Kidney (tissue), 14 donors: ENCODE data around the gene PTPRG. TPM values are rescaled to one million over a fixed set of nuclear protein-coding genes. Genes with fewer than 3 reads are reported as not detected.

Experiments
- DNase-seq, 5 donors: peaks; one replicate each; pipeline ENCODE4 v3.0.0-alpha.2; 2013 to 2020
- FAIRE-seq: peaks from 2 replicates; lab custom pipeline; 2012; peaks lifted over from hg19 to GRCh38; lab: Jason Lieb, UNC
- H3K27ac ChIP-seq, 2 donors: one replicate each; pipeline ENCODE4 v1.7.0; 2013; ENCODE audit warnings: low read depth in 2 of 2, low read length in 2 of 2, inconsistent platforms in 1 of 2
- H3K27me3 ChIP-seq: one replicate; pipeline ENCODE4 v1.7.1; 2013; ENCODE audit warnings: low read length, inconsistent platforms; ENCODE audit not compliant: control insufficient read depth, insufficient read depth
- H3K36me3 ChIP-seq, 3 donors: one replicate each; pipeline versions ENCODE4 v1.7.0 to v1.7.1; 2013; ENCODE audit warnings: low read length in 3 of 3, control low read depth in 1 of 3, inconsistent platforms in 1 of 3; ENCODE audit not compliant: insufficient read depth in 3 of 3, control insufficient read depth in 2 of 3
- H3K4me1 ChIP-seq, 3 donors: one replicate each; pipeline versions ENCODE4 v1.7.0 to v1.7.1; 2013; ENCODE audit warnings: low read length in 3 of 3, inconsistent platforms in 1 of 3, low read depth in 1 of 3; ENCODE audit not compliant: control insufficient read depth in 2 of 3, insufficient read depth in 2 of 3
- H3K4me3 ChIP-seq, 3 donors: one replicate each; pipeline versions ENCODE4 v1.7.0 to v1.8.1; 2013; ENCODE audit warnings: low read length in 3 of 3, control low read depth in 1 of 3, inconsistent platforms in 1 of 3
- H3K9ac ChIP-seq, 3 donors: one replicate each; pipeline versions ENCODE4 v1.7.0 to v1.7.1; 2013; ENCODE audit warnings: low read length in 3 of 3, control low read depth in 1 of 3, inconsistent platforms in 1 of 3
- H3K9me3 ChIP-seq, 3 donors: one replicate each; pipeline versions ENCODE4 v1.7.0 to v1.7.1; 2013; ENCODE audit warnings: low read length in 3 of 3, control low read depth in 1 of 3, inconsistent platforms in 1 of 3; ENCODE audit not compliant: control insufficient read depth in 2 of 3, insufficient read depth in 1 of 3
- intact Hi-C: fragments of 100-400 bp; cut with DNase I; formaldehyde crosslinking; loops from one replicate; pipeline ENCODE4 v1.11.1; 2022
- polyA plus RNA-seq: library from polyadenylated mRNA; stranded (reverse); fragments of 350-450 nt; fragmentation: Illumina TruSeq; extraction: RNeasy Lipid Tissue Mini Kit (QIAGEN cat#74804); gene quantifications from one replicate; pipeline ENCODE4 v1.2.3, GENCODE V29; 2014; ENCODE audit warnings: low read depth, low replicate concordance; ENCODE audit not compliant: insufficient read depth
- total RNA-seq: library from RNA; stranded (reverse); fragmentation: NEBNext Ultra II Directional; extraction: Animal tissue kit (Norgen Biotek cat#: 25700); gene quantifications from one replicate; pipeline ENCODE4 v1.2.1, GENCODE V29; 2021
- TF ChIP-seq, protein P1 (sequence below): IDR thresholded peaks from 3 replicates; pipeline ENCODE4 v1.5.1; 2012; ENCODE audit warnings: mild to moderate bottlenecking, moderate library complexity, borderline replicate concordance; ENCODE audit not compliant: insufficient read depth; ENCODE audit errors: extremely low read depth
- donor health status: control.
- donor health status: control.
- donor health status: control.
- donor health status: control.
- donor health status: control.
- donor health status: DM: yes; HTN: yes; CAD: no.
- donor health status: Normal renal cell carcinoma (clear cell type).

PTPRG gene
- total and polyA plus RNA-seq, 2 donors from 2014 or later, result 9.2 to 154 TPM

GRCh38 chr3:61990327-61991027 lies 429.1 kb downstream of the PTPRG start:
- H3K4me1 ChIP-seq, result no peaks in the 10 kb centered on the region
- no peak overlapping the region for H3K4me3 ChIP-seq
- intact Hi-C loops, result no loop called here
- H3K27me3 ChIP-seq, result no peaks in the 10 kb centered on the region
- TF ChIP-seq, protein P1, sequence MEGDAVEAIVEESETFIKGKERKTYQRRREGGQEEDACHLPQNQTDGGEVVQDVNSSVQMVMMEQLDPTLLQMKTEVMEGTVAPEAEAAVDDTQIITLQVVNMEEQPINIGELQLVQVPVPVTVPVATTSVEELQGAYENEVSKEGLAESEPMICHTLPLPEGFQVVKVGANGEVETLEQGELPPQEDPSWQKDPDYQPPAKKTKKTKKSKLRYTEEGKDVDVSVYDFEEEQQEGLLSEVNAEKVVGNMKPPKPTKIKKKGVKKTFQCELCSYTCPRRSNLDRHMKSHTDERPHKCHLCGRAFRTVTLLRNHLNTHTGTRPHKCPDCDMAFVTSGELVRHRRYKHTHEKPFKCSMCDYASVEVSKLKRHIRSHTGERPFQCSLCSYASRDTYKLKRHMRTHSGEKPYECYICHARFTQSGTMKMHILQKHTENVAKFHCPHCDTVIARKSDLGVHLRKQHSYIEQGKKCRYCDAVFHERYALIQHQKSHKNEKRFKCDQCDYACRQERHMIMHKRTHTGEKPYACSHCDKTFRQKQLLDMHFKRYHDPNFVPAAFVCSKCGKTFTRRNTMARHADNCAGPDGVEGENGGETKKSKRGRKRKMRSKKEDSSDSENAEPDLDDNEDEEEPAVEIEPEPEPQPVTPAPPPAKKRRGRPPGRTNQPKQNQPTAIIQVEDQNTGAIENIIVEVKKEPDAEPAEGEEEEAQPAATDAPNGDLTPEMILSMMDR, result no peak
- H3K27ac ChIP-seq, result no peak overlapping the region
- H3K9ac ChIP-seq, result no peak overlapping the region
- DNase-seq (no peak), FAIRE-seq (no peak)
- H3K9me3 ChIP-seq, result no peaks in the 10 kb centered on the region
- H3K36me3 ChIP-seq, result no peaks in the 10 kb centered on the region

DNA sequence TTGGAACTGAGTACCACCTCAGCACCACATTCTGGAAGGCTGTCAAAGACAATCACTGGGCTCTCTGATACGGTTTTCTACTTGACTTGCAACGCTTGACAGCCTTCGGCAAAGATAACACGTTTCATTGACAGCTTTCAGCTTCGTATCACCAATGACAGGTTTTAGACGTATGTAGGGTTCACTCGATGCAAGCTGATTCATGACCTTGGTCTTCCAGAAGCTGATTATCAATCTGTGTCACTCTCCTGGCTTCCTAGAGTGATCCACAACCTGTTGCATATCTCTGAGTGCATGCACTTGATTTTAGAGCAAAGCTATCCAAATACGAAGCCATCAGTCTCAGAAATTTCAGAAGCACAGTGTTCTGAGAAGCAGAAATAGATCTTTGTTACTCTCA lies 430.3 kb downstream of the PTPRG start:
- FAIRE-seq (no peak), DNase-seq (no peak)
- Histone ChIP-seq H3K4me1 (no peaks in the 10 kb centered on the region), H3K27ac (peak overlapping the region in 1 of 2 donors; percentile 3), H3K9ac (no peak overlapping the region), H3K27me3 (no peaks in the 10 kb centered on the region), H3K4me3 (no peak overlapping the region), H3K9me3 (no peaks in the 10 kb centered on the region), H3K36me3 (no peaks in the 10 kb centered on the region)
- TF ChIP-seq, protein P1, result no peak
- intact Hi-C loops, result no loop called here

DNA sequence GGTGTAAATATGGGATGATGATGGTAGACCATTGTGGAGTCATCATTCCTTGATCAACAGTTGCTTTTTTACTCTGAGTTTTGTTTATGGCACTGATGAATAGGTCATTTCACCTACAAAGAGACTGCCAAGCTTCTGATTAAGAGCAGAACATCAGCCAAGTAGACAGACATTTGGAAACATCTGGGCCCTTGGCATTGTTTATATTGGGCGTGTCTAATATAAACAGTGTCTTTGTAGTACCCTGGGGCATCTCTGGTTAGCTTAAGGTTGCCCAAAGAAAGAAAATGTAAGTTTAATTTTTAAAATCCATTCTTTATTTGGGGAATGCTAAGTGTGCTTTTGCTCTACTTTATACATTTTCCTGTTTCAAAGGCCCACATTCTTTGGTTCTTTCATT lies 435.0 kb downstream of the PTPRG start:
- Histone ChIP-seq H3K9ac (no peak overlapping the region), H3K27me3 (no peaks in the 10 kb centered on the region), H3K27ac (no peak overlapping the region), H3K4me3 (no peak overlapping the region), H3K36me3 (peaks cover 0 to 2% (median 0%) of the 10 kb centered on the region in 3 donors), H3K9me3 (no peaks in the 10 kb centered on the region), H3K4me1 (no peaks in the 10 kb centered on the region)
- TF ChIP-seq, protein P1, result no peak
- DNase-seq, result no peak
- FAIRE-seq, result no peak
- intact Hi-C loops, result no loop called here
